CD4-positive, alpha-beta T cell treated with Interleukin-21 for 1 hour (primary cell): ENCODE results near the gene RXRA.

Source experiments
- DNase-seq: peaks from one replicate; pipeline ENCODE4 v3.0.0-alpha.2; 2020

RXRA gene

GRCh38 chr9:134404376-134405358, 78.4 kb downstream of the RXRA start:
- DNase-seq, result no peak

- no peak for DNase-seq
These were observed 79.3 kb downstream of the RXRA start for GRCh38 chr9:134405527-134405926.

GRCh38 chr9:134406366-134407120, 80.3 kb downstream of the RXRA start:
- no peak for DNase-seq

GRCh38 chr9:134407121-134407779, 81.0 kb downstream of the RXRA start:
- DNase-seq, result peak; percentile 83

- no peak for DNase-seq
These were observed 82.1 kb downstream of the RXRA start for GRCh38 chr9:134408389-134408788.

- DNase-seq, result no peak
These were observed 82.9 kb downstream of the RXRA start for GRCh38 chr9:134408939-134409737.

- DNase-seq, result no peak
These were observed 84.0 kb downstream of the RXRA start for GRCh38 chr9:134410071-134410834.

- no peak for DNase-seq
These were observed 84.6 kb downstream of the RXRA start for GRCh38 chr9:134410835-134411217.

- DNase-seq, result no peak
These were observed 85.4 kb downstream of the RXRA start for GRCh38 chr9:134411440-134412297.

- DNase-seq, result no peak
These were observed 86.0 kb downstream of the RXRA start for GRCh38 chr9:134412298-134412711.

GRCh38 chr9:134413112-134413715, 87.0 kb downstream of the RXRA start:
- no peak for DNase-seq

- DNase-seq, result no peak
These were observed 87.8 kb downstream of the RXRA start for GRCh38 chr9:134413890-134414623.

- no peak for DNase-seq
These were observed 88.7 kb downstream of the RXRA start for GRCh38 chr9:134414900-134415425.

GRCh38 chr9:134416385-134417015, 90.2 kb downstream of the RXRA start:
- DNase-seq, result no peak

GRCh38 chr9:134418354-134418753, 92.1 kb downstream of the RXRA start:
- no peak for DNase-seq

GRCh38 chr9:134419000-134419683, 92.9 kb downstream of the RXRA start:
- DNase-seq, result no peak

GRCh38 chr9:134419684-134420076, 93.4 kb downstream of the RXRA start:
- DNase-seq, result no peak

- no peak for DNase-seq
These were observed 94.1 kb downstream of the RXRA start for GRCh38 chr9:134420281-134420845.
